Vagina (tissue), 2 donors: ENCODE measurements around the gene AANAT.

Experiments used
- POLR2A ChIP-seq, 2 donors: fragments of 450-650 bp; IDR thresholded peaks; one replicate each; pipeline ENCODE4 v1.6.1; 2017; ENCODE audit warnings: antibody characterized with exemption in 2 of 2, mild to moderate bottlenecking in 2 of 2, moderate library complexity in 2 of 2
- TF ChIP-seq, protein P1 (sequence below), 3 experiments: fragments of 450-650 bp in 2 of 3; fragments of 200-600 bp in 1 of 3; sonication (generic) in 1 of 3; IDR thresholded peaks; one replicate each; pipeline ENCODE4 v1.5.1; 2017 to 2019; ENCODE audit warnings: antibody characterized with exemption in 3 of 3, mild to moderate bottlenecking in 2 of 3, moderate library complexity in 2 of 3

DNA sequence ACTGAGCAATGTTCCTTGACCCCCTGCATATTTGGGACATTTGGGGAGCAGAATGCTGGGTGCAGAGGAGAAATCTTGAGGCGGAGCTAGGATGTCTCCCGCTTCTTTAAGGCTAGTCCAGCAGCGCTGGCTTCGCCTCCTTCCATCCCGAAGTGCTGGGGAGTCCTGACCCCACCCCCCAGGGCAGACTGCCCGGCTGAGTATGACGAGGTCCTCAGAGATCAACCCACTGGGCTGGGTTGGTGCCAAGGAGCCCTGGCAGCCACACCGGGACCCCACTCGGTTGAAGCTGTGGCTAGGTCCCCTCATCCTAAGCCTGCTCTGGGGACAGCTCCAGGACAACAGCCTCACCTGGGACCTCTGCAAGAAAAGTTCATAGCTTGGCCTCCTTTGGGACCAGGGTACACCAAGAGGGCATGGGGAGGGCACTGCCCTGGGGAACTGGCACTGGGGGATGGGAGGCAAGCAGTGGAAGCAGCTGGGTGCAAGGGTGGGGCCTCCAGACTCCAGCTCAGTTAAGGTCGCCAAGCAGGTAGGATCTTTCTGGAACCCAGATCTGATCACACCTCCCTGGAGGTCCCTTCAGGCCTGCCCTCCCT, 22.8 kb downstream of the AANAT start:
- TF ChIP-seq POLR2A (IDR thresholded peaks at IDR 0.05) = no peak
- TF ChIP-seq, protein P1, sequence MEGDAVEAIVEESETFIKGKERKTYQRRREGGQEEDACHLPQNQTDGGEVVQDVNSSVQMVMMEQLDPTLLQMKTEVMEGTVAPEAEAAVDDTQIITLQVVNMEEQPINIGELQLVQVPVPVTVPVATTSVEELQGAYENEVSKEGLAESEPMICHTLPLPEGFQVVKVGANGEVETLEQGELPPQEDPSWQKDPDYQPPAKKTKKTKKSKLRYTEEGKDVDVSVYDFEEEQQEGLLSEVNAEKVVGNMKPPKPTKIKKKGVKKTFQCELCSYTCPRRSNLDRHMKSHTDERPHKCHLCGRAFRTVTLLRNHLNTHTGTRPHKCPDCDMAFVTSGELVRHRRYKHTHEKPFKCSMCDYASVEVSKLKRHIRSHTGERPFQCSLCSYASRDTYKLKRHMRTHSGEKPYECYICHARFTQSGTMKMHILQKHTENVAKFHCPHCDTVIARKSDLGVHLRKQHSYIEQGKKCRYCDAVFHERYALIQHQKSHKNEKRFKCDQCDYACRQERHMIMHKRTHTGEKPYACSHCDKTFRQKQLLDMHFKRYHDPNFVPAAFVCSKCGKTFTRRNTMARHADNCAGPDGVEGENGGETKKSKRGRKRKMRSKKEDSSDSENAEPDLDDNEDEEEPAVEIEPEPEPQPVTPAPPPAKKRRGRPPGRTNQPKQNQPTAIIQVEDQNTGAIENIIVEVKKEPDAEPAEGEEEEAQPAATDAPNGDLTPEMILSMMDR (IDR thresholded peaks at IDR 0.05) = no peak
